Neural progenitor cell (in vitro differentiated cells): ENCODE measurements around the gene MACROH2A2. TPM values are rescaled to one million over a fixed set of nuclear protein-coding genes. Genes with fewer than 3 reads are reported as not detected.

ENCODE experiments used
- DNase-seq: peaks from one replicate; pipeline ENCODE4 v3.0.0-alpha.2; 2016; ENCODE audit warnings: low spot score
- H2AFZ ChIP-seq: fragments of 200-600 bp; sonication (generic); replicated peaks from 2 replicates; pipeline ENCODE4 v1.6.1; 2016; ENCODE audit warnings: antibody characterized with exemption
- H3F3A ChIP-seq: fragments of 200-600 bp; sonication (generic); 2 replicates; pipeline ENCODE4 v1.6.1; 2016; ENCODE audit warnings: antibody characterized with exemption, low read depth
- H3K27ac ChIP-seq: fragments of 200-600 bp; sonication (generic); 2 replicates; pipeline ENCODE4 v1.5.1; 2016; ENCODE audit warnings: mild to moderate bottlenecking
- H3K27me3 ChIP-seq: fragments of 200-600 bp; sonication (generic); 2 replicates; pipeline ENCODE4 v1.6.1; 2016; ENCODE audit warnings: mild to moderate bottlenecking, moderate library complexity
- H3K36me3 ChIP-seq: fragments of 200-600 bp; sonication (generic); 2 replicates; pipeline ENCODE4 v1.5.1; 2016
- H3K4me1 ChIP-seq: fragments of 200-600 bp; sonication (generic); 2 replicates; pipeline ENCODE4 v1.6.1; 2016; ENCODE audit warnings: mixed run types
- H3K4me2 ChIP-seq: fragments of 200-600 bp; sonication (generic); 2 replicates; pipeline ENCODE4 v1.6.1; 2016
- H3K4me3 ChIP-seq: fragments of 200-600 bp; sonication (generic); 2 replicates; pipeline ENCODE4 v1.5.1; 2016
- H3K79me2 ChIP-seq: fragments of 200-600 bp; sonication (generic); 2 replicates; pipeline ENCODE4 v1.6.1; 2016; ENCODE audit warnings: low read depth
- H3K9ac ChIP-seq: fragments of 200-600 bp; sonication (generic); 2 replicates; pipeline ENCODE4 v1.6.1; 2016
- H3K9me3 ChIP-seq: fragments of 200-600 bp; sonication (generic); 2 replicates; pipeline ENCODE4 v1.5.1; 2016; ENCODE audit warnings: low read depth
- H4K20me1 ChIP-seq: fragments of 200-600 bp; sonication (generic); 2 replicates; pipeline ENCODE4 v1.6.1; 2016; ENCODE audit warnings: low read depth
- H3K27ac Mint-ChIP-seq: 3 replicates; pipeline ENCODE4 v1.8.0; 2021; ENCODE audit warnings: mixed read lengths
- H3K27me3 Mint-ChIP-seq: 2 replicates; pipeline ENCODE4 v1.8.0; 2022; ENCODE audit warnings: low read depth, mild to moderate bottlenecking, inconsistent platforms, moderate library complexity, mixed read lengths; ENCODE audit not compliant: insufficient read depth
- H3K36me3 Mint-ChIP-seq: 3 replicates; pipeline ENCODE4 v1.8.0; 2021; ENCODE audit warnings: mixed read lengths
- H3K4me1 Mint-ChIP-seq: 3 replicates; pipeline ENCODE4 v1.8.0; 2021; ENCODE audit warnings: mixed read lengths
- H3K4me3 Mint-ChIP-seq: 3 replicates; pipeline ENCODE4 v1.8.0; 2021; ENCODE audit warnings: mild to moderate bottlenecking, moderate library complexity, mixed read lengths
- H3K9me3 Mint-ChIP-seq: 3 replicates; pipeline ENCODE4 v1.8.0; 2020; ENCODE audit warnings: mixed read lengths
- EZH2 ChIP-seq: fragments of 200-600 bp; sonication (generic); IDR thresholded peaks from 2 replicates; pipeline ENCODE4 v1.6.1; 2017; ENCODE audit warnings: antibody characterized with exemption, mild to moderate bottlenecking, moderate library complexity
- EZH2phosphoT487 ChIP-seq: fragments of 200-600 bp; sonication (generic); IDR thresholded peaks from 2 replicates; pipeline ENCODE4 v1.6.1; 2017; ENCODE audit warnings: antibody characterized with exemption
- total RNA-seq: library from RNA; depleted of rRNA; stranded (reverse); fragments of >200 nt; gene quantifications from 2 replicates; pipeline ENCODE4 v1.2.3, GENCODE V29; 2015; ENCODE audit warnings: low replicate concordance
- TF ChIP-seq, protein P1 (sequence below): fragments of 200-600 bp; sonication (generic); IDR thresholded peaks from 2 replicates; pipeline ENCODE4 v1.5.1; 2017; ENCODE audit warnings: antibody characterized with exemption, mild to moderate bottlenecking

The MACROH2A2 gene
- total RNA-seq, 1 donor from 2014 or later, result 159 TPM

DNA sequence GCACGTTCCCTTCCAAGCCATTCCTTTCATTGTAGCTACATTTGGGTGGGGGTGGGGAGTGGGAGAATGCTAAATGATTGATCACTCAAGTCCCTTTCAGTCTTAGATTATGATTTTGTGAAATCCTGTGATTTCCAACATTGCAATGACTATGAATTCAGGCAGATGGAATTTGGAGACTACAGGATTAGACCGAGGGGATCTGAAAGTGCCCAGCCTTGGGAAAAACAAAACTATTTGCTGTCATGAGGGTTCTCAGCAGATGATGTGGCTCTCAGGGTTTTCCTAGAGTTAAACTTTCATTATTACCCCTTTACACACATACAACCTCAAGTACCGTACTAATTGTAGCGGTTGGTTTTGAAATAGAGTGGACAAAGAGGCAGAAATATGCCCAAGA, 4.7 kb downstream of the MACROH2A2 start:
- no peak overlapping the region for H3K27ac ChIP-seq
- no peaks in the 10 kb centered on the region for H3K27me3 Mint-ChIP-seq
- no peak overlapping the region for H3K4me3 Mint-ChIP-seq

DNA sequence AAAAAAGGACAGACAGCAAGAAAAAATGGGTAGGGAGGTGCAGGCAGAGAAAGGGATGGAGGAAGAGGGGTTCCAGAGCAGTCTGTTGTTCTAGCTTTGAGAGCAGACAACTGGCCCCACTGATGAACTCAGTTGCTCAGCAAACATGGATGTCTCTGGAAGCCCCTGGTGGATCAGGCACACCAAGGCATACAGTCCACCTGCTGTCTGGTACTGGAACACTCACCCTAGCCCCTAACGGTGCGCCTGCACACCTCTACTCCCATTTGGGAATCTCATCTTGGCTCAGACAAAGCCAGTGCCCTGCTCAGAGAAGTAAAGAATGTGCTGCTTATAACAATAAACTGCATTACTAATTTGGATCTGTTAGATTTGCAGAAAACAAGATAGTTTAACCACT, 7.7 kb downstream of the MACROH2A2 start:
- H3K27me3 ChIP-seq, result peaks cover 10% of the 10 kb centered on the region
- Mint-ChIP-seq H3K4me3 (no peak overlapping the region), H3K9me3 (peaks cover 3% of the 10 kb centered on the region), H3K36me3 (peaks cover 31% of the 10 kb centered on the region), H3K27me3 (no peaks in the 10 kb centered on the region), H3K27ac (no peak overlapping the region), H3K4me1 (peaks cover 8% of the 10 kb centered on the region)
- H3K4me3 ChIP-seq, result no peak overlapping the region
- H3K4me2 ChIP-seq, result no peak overlapping the region
- peaks cover under 1% of the 10 kb centered on the region for H3K36me3 ChIP-seq
- H3K79me2 ChIP-seq, result peaks cover 81% of the 10 kb centered on the region
- H3K4me1 ChIP-seq, result peaks cover 5% of the 10 kb centered on the region
- H3F3A ChIP-seq, result no peaks in the 10 kb centered on the region
- no peaks in the 10 kb centered on the region for H3K9me3 ChIP-seq
- TF ChIP-seq, protein P1, sequence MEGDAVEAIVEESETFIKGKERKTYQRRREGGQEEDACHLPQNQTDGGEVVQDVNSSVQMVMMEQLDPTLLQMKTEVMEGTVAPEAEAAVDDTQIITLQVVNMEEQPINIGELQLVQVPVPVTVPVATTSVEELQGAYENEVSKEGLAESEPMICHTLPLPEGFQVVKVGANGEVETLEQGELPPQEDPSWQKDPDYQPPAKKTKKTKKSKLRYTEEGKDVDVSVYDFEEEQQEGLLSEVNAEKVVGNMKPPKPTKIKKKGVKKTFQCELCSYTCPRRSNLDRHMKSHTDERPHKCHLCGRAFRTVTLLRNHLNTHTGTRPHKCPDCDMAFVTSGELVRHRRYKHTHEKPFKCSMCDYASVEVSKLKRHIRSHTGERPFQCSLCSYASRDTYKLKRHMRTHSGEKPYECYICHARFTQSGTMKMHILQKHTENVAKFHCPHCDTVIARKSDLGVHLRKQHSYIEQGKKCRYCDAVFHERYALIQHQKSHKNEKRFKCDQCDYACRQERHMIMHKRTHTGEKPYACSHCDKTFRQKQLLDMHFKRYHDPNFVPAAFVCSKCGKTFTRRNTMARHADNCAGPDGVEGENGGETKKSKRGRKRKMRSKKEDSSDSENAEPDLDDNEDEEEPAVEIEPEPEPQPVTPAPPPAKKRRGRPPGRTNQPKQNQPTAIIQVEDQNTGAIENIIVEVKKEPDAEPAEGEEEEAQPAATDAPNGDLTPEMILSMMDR, result no peak
- no peak for TF ChIP-seq EZH2phosphoT487
- no peak for TF ChIP-seq EZH2
- H4K20me1 ChIP-seq, result peaks cover 97% of the 10 kb centered on the region
- H2AFZ ChIP-seq, result no peak overlapping the region
- H3K27ac ChIP-seq, result no peak overlapping the region
- no peak for DNase-seq
- H3K9ac ChIP-seq, result no peak overlapping the region

More for the DNA sequence above, 4.7 kb downstream of the MACROH2A2 start:
- Histone ChIP-seq H2AFZ (no peak overlapping the region), H3K4me2 (no peak overlapping the region), H3K9ac (no peak overlapping the region), H3K9me3 (no peaks in the 10 kb centered on the region), H3K79me2 (peaks cover 94% of the 10 kb centered on the region), H4K20me1 (peaks cover 77% of the 10 kb centered on the region), H3K27me3 (peaks cover 27% of the 10 kb centered on the region), H3K36me3 (no peaks in the 10 kb centered on the region), H3F3A (peaks cover 13% of the 10 kb centered on the region), H3K4me1 (peaks cover 17% of the 10 kb centered on the region), H3K4me3 (no peak overlapping the region)
- H3K27ac Mint-ChIP-seq, result no peak overlapping the region
- H3K4me1 Mint-ChIP-seq, result peaks cover 26% of the 10 kb centered on the region
- DNase-seq, result no peak
- no peaks in the 10 kb centered on the region for H3K9me3 Mint-ChIP-seq
- TF ChIP-seq EZH2phosphoT487 (no peak), EZH2 (no peak)
- TF ChIP-seq, protein P1, result no peak
- H3K36me3 Mint-ChIP-seq, result peaks cover 17% of the 10 kb centered on the region

DNA sequence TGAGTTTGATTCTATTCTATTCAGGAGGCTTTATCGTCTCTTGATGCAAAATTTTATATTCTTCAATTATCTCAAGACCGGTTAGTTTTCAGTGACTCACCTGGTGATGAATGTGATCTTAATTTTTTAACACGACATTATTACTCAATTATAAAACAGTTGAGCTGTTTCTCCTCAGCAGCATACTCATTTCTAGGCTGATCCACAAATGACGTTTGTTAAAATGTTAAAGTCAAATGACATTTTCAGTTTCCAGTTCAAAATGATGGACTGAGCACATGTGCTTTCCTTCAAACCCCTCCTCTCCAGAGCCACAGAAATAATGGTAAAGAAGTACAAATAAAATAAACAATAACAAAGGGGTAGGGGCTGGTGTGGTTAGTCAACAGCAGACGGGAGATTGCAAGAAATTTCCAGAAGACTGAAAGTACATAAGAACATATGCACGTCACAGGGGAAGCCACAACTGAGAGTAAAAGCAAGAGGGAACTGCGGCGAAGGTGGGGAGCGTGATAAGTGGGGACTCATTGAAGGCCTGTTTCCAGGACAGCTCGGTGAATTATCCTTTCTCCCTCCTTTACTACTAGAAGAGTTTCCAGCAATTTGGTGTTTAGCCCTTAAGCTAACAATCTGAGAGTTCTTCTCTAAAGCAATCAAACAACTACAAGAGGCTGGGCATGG, 10.9 kb downstream of the MACROH2A2 start:
- peaks cover 44% of the 10 kb centered on the region for H3K36me3 Mint-ChIP-seq
- TF ChIP-seq, protein P1, result no peak
- TF ChIP-seq EZH2phosphoT487 (no peak), EZH2 (no peak)
- H3K36me3 ChIP-seq, result peaks cover 4% of the 10 kb centered on the region
- peaks cover 3% of the 10 kb centered on the region for H3K9me3 Mint-ChIP-seq
- H3K4me3 Mint-ChIP-seq, result no peak overlapping the region
- peaks cover 7% of the 10 kb centered on the region for H3K4me1 Mint-ChIP-seq
- no peak overlapping the region for H2AFZ ChIP-seq
- no peak for DNase-seq
- H3K4me2 ChIP-seq, result no peak overlapping the region
- H3K27ac ChIP-seq, result no peak overlapping the region
- H3K79me2 ChIP-seq, result peaks cover 52% of the 10 kb centered on the region
- no peak overlapping the region for H3K9ac ChIP-seq
- no peak overlapping the region for H3K27ac Mint-ChIP-seq
- no peaks in the 10 kb centered on the region for H3F3A ChIP-seq
- no peaks in the 10 kb centered on the region for H3K27me3 Mint-ChIP-seq
- H3K9me3 ChIP-seq, result no peaks in the 10 kb centered on the region
- H3K27me3 ChIP-seq, result no peaks in the 10 kb centered on the region
- H3K4me1 ChIP-seq, result peaks cover 5% of the 10 kb centered on the region
- H4K20me1 ChIP-seq, result peaks cover 97% of the 10 kb centered on the region
- no peak overlapping the region for H3K4me3 ChIP-seq
